RWPE2 (cell line): ENCODE results near the gene PEX5L.

ENCODE experiments used
- ATAC-seq: fragments of 200-7000 bp; cut with Tn5 transposase; 3 replicates; pipeline ENCODE4 v1.9.1; 2021; ENCODE audit warnings: low read depth
- DNase-seq: peaks from one replicate; pipeline ENCODE4 v3.0.0-alpha.2; 2020; ENCODE audit warnings: low spot score
- H3K27ac ChIP-seq: fragments of 450-650 bp; 2 replicates; pipeline ENCODE4 v1.5.1; 2017; ENCODE audit warnings: mild to moderate bottlenecking; ENCODE audit not compliant: poor library complexity, severe bottlenecking
- H3K27me3 ChIP-seq: fragments of 250-450 bp; sonication (Bioruptor Pico); 2 replicates; pipeline ENCODE4 v1.5.1; 2021; ENCODE audit warnings: mild to moderate bottlenecking, moderate library complexity; ENCODE audit not compliant: insufficient read depth, poor library complexity, severe bottlenecking
- H3K36me3 ChIP-seq: fragments of 250-450 bp; sonication (Bioruptor Pico); 2 replicates; pipeline ENCODE4 v1.5.1; 2020; ENCODE audit warnings: low read depth, mild to moderate bottlenecking, moderate library complexity
- H3K4me1 ChIP-seq: fragments of 250-450 bp; sonication (Bioruptor Pico); 2 replicates; pipeline ENCODE4 v1.5.1; 2021; ENCODE audit warnings: mild to moderate bottlenecking, moderate library complexity; ENCODE audit not compliant: insufficient read depth, poor library complexity, severe bottlenecking
- H3K4me3 ChIP-seq: fragments of 250-450 bp; sonication (Bioruptor Pico); 2 replicates; pipeline ENCODE4 v1.5.1; 2021; ENCODE audit warnings: mild to moderate bottlenecking, moderate library complexity; ENCODE audit not compliant: severe bottlenecking
- H3K9me3 ChIP-seq: fragments of 250-450 bp; sonication (Bioruptor Pico); 2 replicates; pipeline ENCODE4 v1.5.1; 2021; ENCODE audit warnings: mild to moderate bottlenecking, moderate library complexity; ENCODE audit not compliant: severe bottlenecking
- TF ChIP-seq, protein P1 (sequence below): fragments of 450-650 bp; IDR thresholded peaks from one replicate; pipeline ENCODE4 v1.5.1; 2017; ENCODE audit warnings: mild to moderate bottlenecking, moderate library complexity; ENCODE audit not compliant: poor library complexity, severe bottlenecking

PEX5L gene

DNA sequence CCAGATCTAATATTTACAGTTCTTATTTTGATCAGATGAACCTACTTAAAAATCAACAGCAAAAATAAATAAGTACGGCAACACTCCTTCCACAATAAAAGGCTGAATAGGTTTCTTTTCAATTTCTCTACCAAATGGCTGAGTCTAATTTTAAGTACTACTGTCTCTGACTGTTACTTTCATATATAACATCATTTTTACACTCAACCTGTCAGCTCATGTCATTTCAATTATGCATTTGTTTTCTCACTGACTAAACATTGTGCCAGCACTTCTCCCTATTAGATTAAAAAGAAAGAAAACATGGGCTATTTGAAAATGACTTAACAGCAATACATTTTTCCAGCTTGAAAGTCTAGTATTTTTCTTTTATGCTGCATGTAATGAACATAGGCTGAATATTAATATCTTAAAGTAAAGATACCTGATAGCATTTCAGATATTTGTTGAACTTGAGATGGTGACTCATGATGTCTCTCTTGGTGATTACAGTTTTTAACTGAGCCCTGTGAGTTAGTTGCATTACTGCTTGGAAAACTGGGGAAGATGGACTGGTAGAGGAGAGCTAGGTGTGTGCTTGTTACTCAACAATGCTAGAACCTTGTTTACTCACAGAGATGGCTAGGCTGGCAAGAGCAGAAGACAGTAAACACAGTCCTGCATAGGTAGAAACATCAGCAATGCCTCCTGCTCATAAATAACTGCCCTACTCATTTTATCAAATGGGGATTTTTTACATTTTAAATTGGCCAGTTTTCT is 73.9 kb downstream of the PEX5L start:
- Histone ChIP-seq H3K27ac (no peak overlapping the region), H3K27me3 (no peaks in the 10 kb centered on the region), H3K4me1 (peaks cover 3% of the 10 kb centered on the region), H3K36me3 (no peaks in the 10 kb centered on the region), H3K9me3 (no peaks in the 10 kb centered on the region), H3K4me3 (no peak overlapping the region)
- DNase-seq (no peak), ATAC-seq (no peak)
- TF ChIP-seq, protein P1, sequence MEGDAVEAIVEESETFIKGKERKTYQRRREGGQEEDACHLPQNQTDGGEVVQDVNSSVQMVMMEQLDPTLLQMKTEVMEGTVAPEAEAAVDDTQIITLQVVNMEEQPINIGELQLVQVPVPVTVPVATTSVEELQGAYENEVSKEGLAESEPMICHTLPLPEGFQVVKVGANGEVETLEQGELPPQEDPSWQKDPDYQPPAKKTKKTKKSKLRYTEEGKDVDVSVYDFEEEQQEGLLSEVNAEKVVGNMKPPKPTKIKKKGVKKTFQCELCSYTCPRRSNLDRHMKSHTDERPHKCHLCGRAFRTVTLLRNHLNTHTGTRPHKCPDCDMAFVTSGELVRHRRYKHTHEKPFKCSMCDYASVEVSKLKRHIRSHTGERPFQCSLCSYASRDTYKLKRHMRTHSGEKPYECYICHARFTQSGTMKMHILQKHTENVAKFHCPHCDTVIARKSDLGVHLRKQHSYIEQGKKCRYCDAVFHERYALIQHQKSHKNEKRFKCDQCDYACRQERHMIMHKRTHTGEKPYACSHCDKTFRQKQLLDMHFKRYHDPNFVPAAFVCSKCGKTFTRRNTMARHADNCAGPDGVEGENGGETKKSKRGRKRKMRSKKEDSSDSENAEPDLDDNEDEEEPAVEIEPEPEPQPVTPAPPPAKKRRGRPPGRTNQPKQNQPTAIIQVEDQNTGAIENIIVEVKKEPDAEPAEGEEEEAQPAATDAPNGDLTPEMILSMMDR = no peak

DNA sequence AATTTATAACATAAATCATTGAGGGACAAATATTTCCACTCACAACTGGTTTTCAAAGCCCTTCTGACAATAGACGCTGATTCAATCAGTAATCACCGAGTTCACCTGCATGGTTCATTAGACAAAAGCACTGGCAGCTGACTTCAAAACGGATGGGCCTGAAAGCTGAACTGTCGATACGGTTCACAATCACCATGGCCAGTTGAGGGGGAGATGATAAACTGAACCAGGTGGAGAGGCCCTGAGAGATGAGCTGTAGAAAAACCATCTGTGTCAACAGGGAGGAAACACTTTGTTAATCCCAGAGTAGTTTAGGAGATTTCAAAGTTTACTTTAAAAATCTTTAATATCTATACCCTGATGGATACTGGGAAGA is 75.0 kb downstream of the PEX5L start:
- no peaks in the 10 kb centered on the region for H3K36me3 ChIP-seq
- no peaks in the 10 kb centered on the region for H3K27me3 ChIP-seq
- no peak overlapping the region for H3K4me3 ChIP-seq
- ATAC-seq (no peak), DNase-seq (no peak)
- H3K27ac ChIP-seq = no peak overlapping the region
- peaks cover 3% of the 10 kb centered on the region for H3K4me1 ChIP-seq
- TF ChIP-seq, protein P1 = no peak
- no peaks in the 10 kb centered on the region for H3K9me3 ChIP-seq

DNA sequence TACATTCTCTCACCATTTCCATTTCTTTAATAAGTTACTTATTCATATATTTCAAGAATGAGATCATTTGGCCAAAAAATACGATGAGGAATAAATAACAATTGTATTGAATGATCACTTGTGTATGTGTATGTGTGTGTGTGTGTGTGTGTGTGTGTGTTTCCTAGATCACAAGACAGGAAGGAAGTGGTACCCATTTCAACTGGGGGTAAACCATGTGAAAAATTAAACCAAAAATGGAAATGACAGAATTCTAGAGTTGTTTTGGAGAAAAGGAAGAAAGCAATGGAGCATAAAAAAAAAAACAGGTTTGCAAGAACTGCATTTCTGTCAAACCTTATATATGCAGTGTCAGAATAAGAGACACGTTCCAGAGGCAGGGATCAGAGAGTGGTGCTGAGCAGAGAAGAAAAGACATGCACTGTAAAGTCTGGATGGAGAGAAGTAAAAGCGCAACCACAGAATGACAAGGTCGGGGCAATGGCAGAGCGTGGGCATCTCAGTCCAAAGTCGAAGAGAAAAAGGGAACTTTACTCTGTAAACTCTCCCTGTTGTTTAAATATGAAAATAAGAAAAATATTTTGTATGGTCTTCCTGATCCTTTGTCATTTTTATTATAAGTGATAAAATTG is 75.5 kb downstream of the PEX5L start:
- TF ChIP-seq, protein P1 = no peak
- Histone ChIP-seq H3K9me3 (no peaks in the 10 kb centered on the region), H3K27me3 (no peaks in the 10 kb centered on the region), H3K27ac (no peak overlapping the region), H3K4me1 (peaks cover 3% of the 10 kb centered on the region), H3K36me3 (no peaks in the 10 kb centered on the region), H3K4me3 (no peak overlapping the region)
- no peak for ATAC-seq
- DNase-seq = no peak

DNA sequence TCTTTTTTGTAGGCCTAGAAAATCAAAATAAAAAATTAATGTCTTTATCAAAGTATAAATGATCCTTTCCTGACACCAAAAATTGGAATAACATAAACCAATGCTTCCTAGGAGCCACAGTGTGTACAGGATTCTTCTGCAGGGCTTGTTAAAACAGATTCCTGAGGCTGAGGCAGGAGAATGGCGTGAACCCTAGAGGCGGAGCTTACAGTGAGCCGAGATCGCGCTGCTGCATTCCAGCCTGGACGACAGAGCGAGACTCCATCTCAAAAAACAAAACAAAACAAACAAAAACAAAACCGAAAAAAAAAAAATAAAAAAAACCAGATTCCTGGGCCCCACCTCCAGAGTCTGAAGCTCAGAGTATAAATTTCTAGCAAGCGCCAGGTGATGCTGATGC is 78.0 kb downstream of the PEX5L start:
- DNase-seq (no peak), ATAC-seq (0 out of 3 replicates have a peak, but pooled peaks have one; percentile 41)
- H3K27me3 ChIP-seq = no peaks in the 10 kb centered on the region
- no peaks in the 10 kb centered on the region for H3K9me3 ChIP-seq
- H3K4me3 ChIP-seq = no peak overlapping the region
- TF ChIP-seq, protein P1 = no peak
- H3K4me1 ChIP-seq = peaks cover 3% of the 10 kb centered on the region
- H3K36me3 ChIP-seq = no peaks in the 10 kb centered on the region
- no peak overlapping the region for H3K27ac ChIP-seq

DNA sequence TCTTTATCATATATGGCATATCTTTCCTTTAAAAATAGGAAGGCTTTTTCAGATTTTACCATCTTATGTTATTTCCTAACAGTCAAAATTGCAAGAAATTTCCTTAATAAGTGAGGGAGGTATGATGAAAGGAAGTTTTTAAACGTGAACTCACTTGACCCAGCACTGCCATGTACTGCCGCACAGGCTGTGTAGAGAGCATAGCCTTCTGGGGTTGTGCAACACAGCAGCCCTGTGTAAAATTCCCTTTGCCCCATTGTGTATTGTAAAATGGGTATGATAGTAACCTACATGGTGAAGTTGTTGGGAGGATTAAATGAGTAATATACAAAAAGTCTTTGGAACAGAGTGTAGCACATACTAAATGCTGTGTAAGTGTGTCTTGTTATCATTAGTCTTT is 78.6 kb downstream of the PEX5L start:
- DNase-seq = no peak

More for the DNA sequence above, 78.6 kb downstream of the PEX5L start:
- Histone ChIP-seq H3K4me3 (no peak overlapping the region), H3K4me1 (peaks cover 3% of the 10 kb centered on the region), H3K36me3 (no peaks in the 10 kb centered on the region), H3K9me3 (no peaks in the 10 kb centered on the region), H3K27ac (no peak overlapping the region), H3K27me3 (no peaks in the 10 kb centered on the region)
- no peak for ATAC-seq
- TF ChIP-seq, protein P1 = no peak
